Stomach (tissue), 9 donors: ENCODE results near the gene GRIN3A. TPM values are rescaled to one million over a fixed set of nuclear protein-coding genes. Genes with fewer than 3 reads are reported as not detected.
"Not testable (repeated sequence)": the region's sequence is repeated elsewhere in the genome, so short reads cannot be mapped to it uniquely, and the experiment has no call there.

ENCODE experiments used
- DNase-seq, 2 donors: peaks; one replicate each; pipeline versions ENCODE4 v3.0.0 to v3.0.0-alpha.2; 2013 to 2019
- H3K27ac ChIP-seq, 5 donors: fragments of 200-600 bp in 4 of 5; sonication (generic) in 4 of 5; one replicate each; pipeline ENCODE4 v1.5.1; 2013 to 2019; ENCODE audit warnings: mild to moderate bottlenecking in 1 of 5, moderate library complexity in 1 of 5
- H3K27me3 ChIP-seq, 3 donors: fragments of 200-600 bp; sonication (generic); one replicate each; pipeline ENCODE4 v1.5.1; 2017 to 2019; ENCODE audit warnings: mixed run types in 1 of 3
- H3K36me3 ChIP-seq, 4 donors: fragments of 200-600 bp; sonication (generic); 1 replicate in 3 of 4; 2 replicates in 1 of 4; pipeline ENCODE4 v1.5.1; 2016 to 2019
- H3K4me1 ChIP-seq, 4 donors: fragments of 200-600 bp; sonication (generic); one replicate each; pipeline ENCODE4 v1.5.1; 2016 to 2019
- H3K4me3 ChIP-seq, 4 donors: fragments of 200-600 bp; sonication (generic) in 3 of 4; one replicate each; pipeline ENCODE4 v1.5.1; 2016 to 2019; ENCODE audit warnings: mild to moderate bottlenecking in 1 of 4
- H3K9me3 ChIP-seq, 4 donors: fragments of 200-600 bp; sonication (generic); one replicate each; pipeline ENCODE4 v1.5.1; 2016 to 2019
- CTCF ChIP-seq, 7 experiments: fragments of 450-650 bp in 4 of 7; fragments of 200-600 bp in 3 of 7; sonication (generic) in 3 of 7; IDR thresholded peaks; one replicate each; pipeline ENCODE4 v1.5.1; 2016 to 2019; ENCODE audit warnings: antibody characterized with exemption in 7 of 7, control low read depth in 2 of 7, mild to moderate bottlenecking in 1 of 7
- EP300 ChIP-seq: sonication (generic); formaldehyde crosslinking; IDR thresholded peaks from one replicate; pipeline ENCODE4 v1.6.1; 2017; ENCODE audit warnings: antibody characterized with exemption
- POLR2A ChIP-seq, 4 donors: fragments of 450-650 bp; IDR thresholded peaks; one replicate each; pipeline ENCODE4 v1.6.1; 2016; ENCODE audit warnings: antibody characterized with exemption in 4 of 4, control low read depth in 2 of 4, mild to moderate bottlenecking in 1 of 4, moderate library complexity in 1 of 4
- POLR2AphosphoS5 ChIP-seq, 3 donors: sonication (generic); formaldehyde crosslinking; IDR thresholded peaks; one replicate each; pipeline ENCODE4 v1.6.1; 2016; ENCODE audit warnings: antibody characterized with exemption in 3 of 3
- WGBS, 5 donors: extraction: QIAGEN DNeasy Blood & Tissue Kit in 3 of 5; methylation state at CpG; one replicate each; pipeline versions ENCODE4 v1.1.5 to v1.1.7; 2013 to 2018; 5-methylcytosine and 5-hydroxymethylcytosine counted together
- intact Hi-C: fragments of 100-400 bp; cut with DNase I; formaldehyde crosslinking; loops from one replicate; pipeline ENCODE4 v1.15.1; 2023; ENCODE audit warnings: low total_unique reads
- polyA plus RNA-seq, 3 donors: library from polyadenylated mRNA; stranded (reverse); fragments of 200-250 nt; gene quantifications; one replicate each; pipeline ENCODE4 v1.2.3, GENCODE V29; 2013
- total RNA-seq, 5 donors: library from RNA; depleted of rRNA; stranded (reverse); fragments of >200 nt; gene quantifications; one replicate each; pipeline versions ENCODE4 v1.1.0 to v1.2.3, GENCODE V29; 2014 to 2016
- donor health status: healthy with polysubstance abuse.
- donor health status: Bipolar disorder and iron deficiency.
- donor health status: healthy.

The GRIN3A gene
- total and polyA plus RNA-seq, 8 donors = 0.18 TPM; not detected in 7

GRCh38 chr9:101549472-101550098 is 188.9 kb downstream of the GRIN3A start:
- H3K27me3 ChIP-seq, DNase-seq, H3K4me3 ChIP-seq, H3K9me3 ChIP-seq, H3K4me1 ChIP-seq, intact Hi-C loops, H3K27ac ChIP-seq: not testable (repeated sequence)
- 74 to 89% (median 79%) methylated on average over 17 to 18 of the region's 18 CpGs for WGBS, 5 donors
- peaks cover 63 to 100% (median 99%) of the 10 kb centered on the region in 4 donors for H3K36me3 ChIP-seq
- peak in 2 of 7 experiments; percentile 5 to 12 for TF ChIP-seq CTCF (IDR thresholded peaks at IDR 0.05)

- TF ChIP-seq POLR2AphosphoS5 (IDR thresholded peaks at IDR 0.05) (no peak), CTCF (IDR thresholded peaks at IDR 0.05) (no peak), POLR2A (IDR thresholded peaks at IDR 0.05) (no peak), EP300 (no peak)
- no peaks in the 10 kb centered on the region for H3K9me3 ChIP-seq
- H3K36me3 ChIP-seq = peaks cover 43 to 98% (median 94%) of the 10 kb centered on the region in 4 donors
- H3K27ac ChIP-seq = no peak overlapping the region
- no peak overlapping the region for H3K4me3 ChIP-seq
- H3K4me1 ChIP-seq = peaks cover 0 to 3% (median 0%) of the 10 kb centered on the region in 4 donors
- H3K27me3 ChIP-seq = no peaks in the 10 kb centered on the region
- DNase-seq = no peak
- intact Hi-C loops = no loop called here
- 96 to 98% (median 96%) methylated on average over 12 to 14 of the region's 14 CpGs for WGBS, 5 donors
Observed at GRCh38 chr9:101543098-101543735, 195.2 kb downstream of the GRIN3A start.

GRCh38 chr9:101540069-101540468 is 198.4 kb downstream of the GRIN3A start:
- no peak overlapping the region for H3K4me3 ChIP-seq
- intact Hi-C loops = no loop called here
- no peak for DNase-seq
- H3K9me3 ChIP-seq = no peaks in the 10 kb centered on the region
- H3K4me1 ChIP-seq = peaks cover 6 to 28% (median 19%) of the 10 kb centered on the region in 4 donors
- no peaks in the 10 kb centered on the region for H3K27me3 ChIP-seq
- H3K36me3 ChIP-seq = peaks cover 21 to 97% (median 92%) of the 10 kb centered on the region in 4 donors
- 92 to 95% (median 94%) methylated on average over 8 of the region's 8 CpGs for WGBS, 5 donors
- TF ChIP-seq POLR2AphosphoS5 (IDR thresholded peaks at IDR 0.05) (no peak), POLR2A (IDR thresholded peaks at IDR 0.05) (no peak), CTCF (IDR thresholded peaks at IDR 0.05) (no peak), EP300 (no peak)
- no peak overlapping the region for H3K27ac ChIP-seq

GRCh38 chr9:101536938-101537337 is 201.5 kb downstream of the GRIN3A start:
- 89 to 100% (median 96%) methylated on average over 2 of the region's 2 CpGs for WGBS, 5 donors

More at GRCh38 chr9:101536938-101537337, 201.5 kb downstream of the GRIN3A start:
- no peaks in the 10 kb centered on the region for H3K27me3 ChIP-seq
- TF ChIP-seq CTCF (IDR thresholded peaks at IDR 0.05) (no peak), EP300 (no peak), POLR2AphosphoS5 (IDR thresholded peaks at IDR 0.05) (no peak), POLR2A (IDR thresholded peaks at IDR 0.05) (no peak)
- intact Hi-C loops = no loop called here
- H3K4me1 ChIP-seq = peaks cover 14 to 44% (median 30%) of the 10 kb centered on the region in 4 donors
- H3K36me3 ChIP-seq = peaks cover 15 to 65% (median 62%) of the 10 kb centered on the region in 4 donors
- DNase-seq = peak in 1 of 2 donors; percentile 67
- no peaks in the 10 kb centered on the region for H3K9me3 ChIP-seq
- H3K4me3 ChIP-seq = no peak overlapping the region
- no peak overlapping the region for H3K27ac ChIP-seq
